Measurements from ENCODE around the gene PRR7.

GRCh38 chr5:177459819-177460628, 13.4 kb downstream of the PRR7 start:
- no peak for TF ChIP-seq CTCF (IDR thresholded peaks at IDR 0.05; ENCODE audit: poor library complexity, severe bottlenecking)
- no peak for TF ChIP-seq SMC3 (conservative IDR thresholded peaks at IDR 0.05; ENCODE audit: poor library complexity)
- TF ChIP-seq MXI1 (conservative IDR thresholded peaks at IDR 0.05; ENCODE audit: poor library complexity, severe bottlenecking): no peak
- TF ChIP-seq REST (IDR thresholded peaks at IDR 0.05; ENCODE audit: borderline replicate concordance): no peak
- TF ChIP-seq POLR2AphosphoS5 (IDR thresholded peaks at IDR 0.05): no peak
